ENCODE results near the gene APOE. TPM values are rescaled to one million over a fixed set of nuclear protein-coding genes. Genes with fewer than 3 reads are reported as not detected.
"Not testable (repeated sequence)": the region's sequence is repeated elsewhere in the genome, so short reads cannot be mapped to it uniquely, and the experiment has no call there.

The APOE gene
- total RNA-seq, 1 donor from 2014 or later = 65.9 TPM

DNA sequence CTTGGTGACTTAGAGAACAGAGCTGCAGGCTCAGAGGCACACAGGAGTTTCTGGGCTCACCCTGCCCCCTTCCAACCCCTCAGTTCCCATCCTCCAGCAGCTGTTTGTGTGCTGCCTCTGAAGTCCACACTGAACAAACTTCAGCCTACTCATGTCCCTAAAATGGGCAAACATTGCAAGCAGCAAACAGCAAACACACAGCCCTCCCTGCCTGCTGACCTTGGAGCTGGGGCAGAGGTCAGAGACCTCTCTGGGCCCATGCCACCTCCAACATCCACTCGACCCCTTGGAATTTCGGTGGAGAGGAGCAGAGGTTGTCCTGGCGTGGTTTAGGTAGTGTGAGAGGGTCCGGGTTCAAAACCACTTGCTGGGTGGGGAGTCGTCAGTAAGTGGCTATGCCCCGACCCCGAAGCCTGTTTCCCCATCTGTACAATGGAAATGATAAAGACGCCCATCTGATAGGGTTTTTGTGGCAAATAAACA is 18.7 kb downstream of the APOE start:
- Mint-ChIP-seq H3K27ac (ENCODE audit: unreplicated experiment) (no peak overlapping the region), H3K9me3 (ENCODE audit: unreplicated experiment) (peaks cover 1% of the 10 kb centered on the region), H3K27me3 (ENCODE audit: unreplicated experiment) (peaks cover 7% of the 10 kb centered on the region), H3K36me3 (ENCODE audit: unreplicated experiment) (peaks cover 8% of the 10 kb centered on the region), H3K4me3 (ENCODE audit: unreplicated experiment) (no peak overlapping the region), H3K4me1 (ENCODE audit: low read depth, unreplicated experiment) (no peaks in the 10 kb centered on the region)
- DNase-seq = no peak
- TF ChIP-seq, protein P1, sequence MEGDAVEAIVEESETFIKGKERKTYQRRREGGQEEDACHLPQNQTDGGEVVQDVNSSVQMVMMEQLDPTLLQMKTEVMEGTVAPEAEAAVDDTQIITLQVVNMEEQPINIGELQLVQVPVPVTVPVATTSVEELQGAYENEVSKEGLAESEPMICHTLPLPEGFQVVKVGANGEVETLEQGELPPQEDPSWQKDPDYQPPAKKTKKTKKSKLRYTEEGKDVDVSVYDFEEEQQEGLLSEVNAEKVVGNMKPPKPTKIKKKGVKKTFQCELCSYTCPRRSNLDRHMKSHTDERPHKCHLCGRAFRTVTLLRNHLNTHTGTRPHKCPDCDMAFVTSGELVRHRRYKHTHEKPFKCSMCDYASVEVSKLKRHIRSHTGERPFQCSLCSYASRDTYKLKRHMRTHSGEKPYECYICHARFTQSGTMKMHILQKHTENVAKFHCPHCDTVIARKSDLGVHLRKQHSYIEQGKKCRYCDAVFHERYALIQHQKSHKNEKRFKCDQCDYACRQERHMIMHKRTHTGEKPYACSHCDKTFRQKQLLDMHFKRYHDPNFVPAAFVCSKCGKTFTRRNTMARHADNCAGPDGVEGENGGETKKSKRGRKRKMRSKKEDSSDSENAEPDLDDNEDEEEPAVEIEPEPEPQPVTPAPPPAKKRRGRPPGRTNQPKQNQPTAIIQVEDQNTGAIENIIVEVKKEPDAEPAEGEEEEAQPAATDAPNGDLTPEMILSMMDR (IDR thresholded peaks at IDR 0.05; ENCODE audit: partially characterized antibody, unreplicated experiment) = no peak

- TF ChIP-seq, protein P1 (IDR thresholded peaks at IDR 0.05; ENCODE audit: partially characterized antibody, unreplicated experiment) = no peak
- Mint-ChIP-seq H3K4me3 (ENCODE audit: unreplicated experiment) (no peak overlapping the region), H3K36me3 (ENCODE audit: unreplicated experiment) (peaks cover 8% of the 10 kb centered on the region), H3K27ac (ENCODE audit: unreplicated experiment) (no peak overlapping the region), H3K9me3 (ENCODE audit: unreplicated experiment) (peaks cover 1% of the 10 kb centered on the region), H3K27me3 (ENCODE audit: unreplicated experiment) (peaks cover 10% of the 10 kb centered on the region), H3K4me1 (ENCODE audit: low read depth, unreplicated experiment) (no peaks in the 10 kb centered on the region)
- DNase-seq = no peak
Measured at GRCh38 chr19:44925114-44925891, 19.7 kb downstream of the APOE start.

DNA sequence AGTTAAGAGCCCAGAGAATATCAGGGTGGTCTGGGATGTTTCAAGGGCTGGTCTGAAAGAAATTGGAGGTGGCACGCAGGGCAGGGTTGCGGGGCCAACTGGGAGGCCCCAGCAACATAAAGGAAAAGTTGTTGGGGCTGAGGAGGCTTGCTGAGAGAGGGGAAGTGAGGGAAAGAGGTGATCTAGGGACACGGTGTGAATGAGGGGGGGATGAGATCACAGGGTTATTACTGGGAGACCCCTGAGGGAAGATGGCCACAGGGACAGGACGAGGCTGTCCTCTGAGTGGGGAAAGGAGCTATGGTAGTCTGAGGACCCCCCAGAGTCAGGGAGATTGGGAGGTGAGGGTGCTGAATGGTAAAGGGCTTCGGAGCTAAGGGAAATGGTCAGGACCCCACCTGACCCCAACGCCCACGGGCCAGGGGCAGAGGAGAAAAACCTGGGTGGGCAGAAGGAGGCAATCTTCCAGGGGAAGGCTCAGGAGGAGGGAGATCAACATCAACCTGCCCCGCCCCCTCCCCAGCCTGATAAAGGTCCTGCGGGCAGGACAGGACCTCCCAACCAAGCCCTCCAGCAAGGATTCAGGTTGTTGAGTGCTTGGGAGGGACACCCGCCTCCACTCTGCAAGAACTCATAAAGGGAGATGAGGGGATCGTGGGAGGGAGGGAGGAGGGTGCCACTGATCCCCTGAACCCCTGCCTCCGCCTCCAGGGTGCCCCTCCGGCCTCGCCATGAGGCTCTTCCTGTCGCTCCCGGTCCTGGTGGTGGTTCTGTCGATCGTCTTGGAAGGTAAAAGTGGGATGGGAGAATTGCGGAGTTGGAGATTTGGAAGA is 20.9 kb downstream of the APOE start:
- not testable (repeated sequence) for H3K9me3 Mint-ChIP-seq (ENCODE audit: unreplicated experiment); H3K4me1 Mint-ChIP-seq (ENCODE audit: low read depth, unreplicated experiment); DNase-seq; H3K4me3 Mint-ChIP-seq (ENCODE audit: unreplicated experiment); H3K36me3 Mint-ChIP-seq (ENCODE audit: unreplicated experiment); H3K27ac Mint-ChIP-seq (ENCODE audit: unreplicated experiment)
- peaks cover 12% of the 10 kb centered on the region for H3K27me3 Mint-ChIP-seq (ENCODE audit: unreplicated experiment)

DNA sequence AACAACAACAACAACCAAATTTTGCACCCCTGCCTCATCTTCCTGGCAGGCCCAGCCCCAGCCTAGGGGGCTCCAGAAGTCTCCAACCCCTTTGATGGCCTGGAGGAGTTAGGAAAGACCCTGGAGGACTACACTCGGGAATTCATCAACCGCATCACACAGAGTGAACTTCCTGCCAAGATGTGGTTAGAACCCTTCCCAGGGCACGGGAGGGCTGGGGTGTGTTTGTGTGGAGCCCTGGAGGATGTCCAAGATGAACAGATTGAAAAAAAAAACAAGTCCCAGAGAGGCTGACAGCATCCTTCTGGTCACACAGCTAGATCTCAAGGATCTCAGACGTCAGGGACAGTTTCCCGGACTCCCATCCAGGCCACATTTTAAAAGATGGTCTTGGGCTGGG is 22.1 kb downstream of the APOE start:
- no peak for DNase-seq
- peaks cover 10% of the 10 kb centered on the region for H3K27me3 Mint-ChIP-seq (ENCODE audit: unreplicated experiment)
- TF ChIP-seq, protein P1 (IDR thresholded peaks at IDR 0.05; ENCODE audit: partially characterized antibody, unreplicated experiment) = no peak
- no peaks in the 10 kb centered on the region for H3K4me1 Mint-ChIP-seq (ENCODE audit: low read depth, unreplicated experiment)
- no peak overlapping the region for H3K4me3 Mint-ChIP-seq (ENCODE audit: unreplicated experiment)
- H3K36me3 Mint-ChIP-seq (ENCODE audit: unreplicated experiment) = peaks cover 3% of the 10 kb centered on the region
- peaks cover 2% of the 10 kb centered on the region for H3K9me3 Mint-ChIP-seq (ENCODE audit: unreplicated experiment)
- H3K27ac Mint-ChIP-seq (ENCODE audit: unreplicated experiment) = no peak overlapping the region

- H3K27me3 Mint-ChIP-seq (ENCODE audit: unreplicated experiment) = peaks cover 11% of the 10 kb centered on the region
- no peak for DNase-seq
- no peak overlapping the region for H3K4me3 Mint-ChIP-seq (ENCODE audit: unreplicated experiment)
Measured at GRCh38 chr19:44930088-44930487, 24.5 kb downstream of the APOE start.

More at GRCh38 chr19:44930088-44930487, 24.5 kb downstream of the APOE start:
- no peaks in the 10 kb centered on the region for H3K4me1 Mint-ChIP-seq (ENCODE audit: low read depth, unreplicated experiment)
- H3K9me3 Mint-ChIP-seq (ENCODE audit: unreplicated experiment) = peaks cover 2% of the 10 kb centered on the region
- H3K36me3 Mint-ChIP-seq (ENCODE audit: unreplicated experiment) = no peaks in the 10 kb centered on the region
- no peak overlapping the region for H3K27ac Mint-ChIP-seq (ENCODE audit: unreplicated experiment)
- TF ChIP-seq, protein P1 (IDR thresholded peaks at IDR 0.05; ENCODE audit: partially characterized antibody, unreplicated experiment) = no peak
